Cardiac muscle cell (in vitro differentiated cells and primary cell): ENCODE results near the gene FBXW8. TPM values are rescaled to one million over a fixed set of nuclear protein-coding genes. Genes with fewer than 3 reads are reported as not detected.

Source experiments
- DNase-seq, 2 donors: peaks; one replicate each; pipeline versions ENCODE4 v3.0.0 to v3.0.0-alpha.2; 2010 to 2017; ENCODE audit warnings: low read depth in 1 of 2, low spot score in 1 of 2
- H3K27ac ChIP-seq: fragments of 200-600 bp; sonication (generic); 2 replicates; pipeline ENCODE4 v1.5.1; 2016
- H3K27me3 ChIP-seq: fragments of 200-600 bp; sonication (generic); 2 replicates; pipeline ENCODE4 v1.6.0; 2016; ENCODE audit warnings: control low read depth
- H3K36me3 ChIP-seq: fragments of 200-600 bp; sonication (generic); 2 replicates; pipeline ENCODE4 v1.5.1; 2016; ENCODE audit warnings: control low read depth
- H3K4me1 ChIP-seq: fragments of 200-600 bp; sonication (generic); 2 replicates; pipeline ENCODE4 v1.8.1; 2017; ENCODE audit warnings: low read depth, mild to moderate bottlenecking, mixed run types
- H3K4me3 ChIP-seq: fragments of 200-600 bp; sonication (generic); 2 replicates; pipeline ENCODE4 v1.5.1; 2016; ENCODE audit warnings: mild to moderate bottlenecking
- H3K9me3 ChIP-seq: fragments of 200-600 bp; sonication (generic); 2 replicates; pipeline ENCODE4 v1.5.1; 2017; ENCODE audit warnings: low read depth, mild to moderate bottlenecking, control low read depth
- polyA plus RNA-seq: library from polyadenylated mRNA; unstranded; fragments of >200 nt; fragmentation: Nextera tagmentation; extraction: Ambion mirVana; gene quantifications from 2 replicates; pipeline ENCODE4 v1.2.1, GENCODE V29; 2016
- total RNA-seq: library from RNA; depleted of rRNA; stranded (reverse); fragments of >200 nt; gene quantifications from 2 replicates; pipeline ENCODE4 v1.2.3, GENCODE V29; 2016
- TF ChIP-seq, protein P1 (sequence below): IDR thresholded peaks from 2 replicates; pipeline ENCODE4 v1.5.1; 2012; ENCODE audit warnings: low read depth, mild to moderate bottlenecking, low read length

Gene FBXW8
- total and polyA plus RNA-seq, 2 experiments from 2014 or later, result 15.3 to 25.7 TPM

DNA sequence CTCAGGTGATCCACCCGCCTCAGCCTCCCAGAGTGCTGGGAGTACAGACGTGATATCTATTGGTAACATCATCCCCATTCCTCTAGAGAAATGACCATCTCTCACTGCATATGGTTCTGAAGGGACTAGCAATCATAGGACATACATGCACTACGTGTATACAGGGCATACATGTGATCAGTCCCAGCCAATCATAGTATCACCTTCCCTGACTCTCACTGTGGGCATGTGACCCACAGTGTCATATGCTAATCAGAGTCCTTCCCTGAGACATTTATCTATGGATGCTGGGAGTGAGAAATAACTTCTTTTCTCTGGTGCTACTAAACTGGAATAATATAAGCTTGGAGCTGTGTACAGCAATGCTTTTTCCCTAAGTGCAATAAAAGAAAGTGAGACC lies 12.1 kb upstream of the FBXW8 start:
- TF ChIP-seq, protein P1, sequence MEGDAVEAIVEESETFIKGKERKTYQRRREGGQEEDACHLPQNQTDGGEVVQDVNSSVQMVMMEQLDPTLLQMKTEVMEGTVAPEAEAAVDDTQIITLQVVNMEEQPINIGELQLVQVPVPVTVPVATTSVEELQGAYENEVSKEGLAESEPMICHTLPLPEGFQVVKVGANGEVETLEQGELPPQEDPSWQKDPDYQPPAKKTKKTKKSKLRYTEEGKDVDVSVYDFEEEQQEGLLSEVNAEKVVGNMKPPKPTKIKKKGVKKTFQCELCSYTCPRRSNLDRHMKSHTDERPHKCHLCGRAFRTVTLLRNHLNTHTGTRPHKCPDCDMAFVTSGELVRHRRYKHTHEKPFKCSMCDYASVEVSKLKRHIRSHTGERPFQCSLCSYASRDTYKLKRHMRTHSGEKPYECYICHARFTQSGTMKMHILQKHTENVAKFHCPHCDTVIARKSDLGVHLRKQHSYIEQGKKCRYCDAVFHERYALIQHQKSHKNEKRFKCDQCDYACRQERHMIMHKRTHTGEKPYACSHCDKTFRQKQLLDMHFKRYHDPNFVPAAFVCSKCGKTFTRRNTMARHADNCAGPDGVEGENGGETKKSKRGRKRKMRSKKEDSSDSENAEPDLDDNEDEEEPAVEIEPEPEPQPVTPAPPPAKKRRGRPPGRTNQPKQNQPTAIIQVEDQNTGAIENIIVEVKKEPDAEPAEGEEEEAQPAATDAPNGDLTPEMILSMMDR, result no peak
- Histone ChIP-seq H3K27me3 (peaks cover 10% of the 10 kb centered on the region), H3K4me1 (no peaks in the 10 kb centered on the region), H3K4me3 (no peak overlapping the region), H3K36me3 (no peaks in the 10 kb centered on the region), H3K9me3 (no peaks in the 10 kb centered on the region), H3K27ac (no peak overlapping the region)
- DNase-seq, result no peak

DNA sequence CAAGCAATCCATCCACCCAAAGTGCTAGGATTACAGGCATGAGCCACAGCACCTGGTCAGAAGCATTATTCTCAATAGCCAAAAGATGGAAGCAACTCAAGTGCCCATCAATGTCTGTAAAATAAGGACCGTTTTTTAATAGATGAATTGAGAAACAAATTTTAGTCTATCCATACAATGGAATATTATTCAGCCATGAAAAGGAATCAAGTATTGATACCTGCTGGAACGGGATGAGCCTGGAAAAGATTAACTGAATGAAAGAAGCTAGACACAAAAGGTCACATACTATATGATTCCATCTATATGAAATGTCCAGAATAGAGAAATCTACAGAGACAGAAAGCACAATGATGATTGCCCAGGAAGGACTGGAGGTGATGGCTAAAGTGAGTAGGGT lies 9.1 kb upstream of the FBXW8 start:
- Histone ChIP-seq H3K4me1 (no peaks in the 10 kb centered on the region), H3K27ac (no peak overlapping the region), H3K9me3 (no peaks in the 10 kb centered on the region), H3K4me3 (no peak overlapping the region), H3K36me3 (no peaks in the 10 kb centered on the region), H3K27me3 (peaks cover 10% of the 10 kb centered on the region)
- TF ChIP-seq, protein P1, result no peak
- DNase-seq, result no peak

DNA sequence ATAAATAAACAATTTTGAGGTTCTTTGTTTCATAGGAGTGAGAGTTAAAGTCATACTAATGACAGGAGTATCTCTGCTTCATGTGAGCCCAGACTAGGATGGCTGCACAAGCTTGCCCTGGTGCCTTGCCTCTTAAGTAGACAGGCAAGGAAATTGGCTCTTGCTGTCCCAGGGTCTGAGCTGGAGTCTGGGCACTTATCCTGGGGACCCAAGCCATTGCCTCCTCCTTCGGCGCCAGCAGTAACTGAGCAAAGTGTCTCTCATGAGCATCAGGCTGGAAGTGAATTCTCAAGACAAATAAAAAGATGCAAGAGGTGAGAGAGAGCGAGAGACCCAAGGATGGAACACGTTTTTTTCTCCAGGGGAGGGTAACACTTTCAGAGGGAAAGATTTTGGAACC lies 6.9 kb upstream of the FBXW8 start:
- Histone ChIP-seq H3K4me1 (no peaks in the 10 kb centered on the region), H3K27me3 (peaks cover 4% of the 10 kb centered on the region), H3K4me3 (no peak overlapping the region), H3K9me3 (no peaks in the 10 kb centered on the region), H3K27ac (no peak overlapping the region), H3K36me3 (no peaks in the 10 kb centered on the region)
- DNase-seq, result no peak
- TF ChIP-seq, protein P1, result no peak

DNA sequence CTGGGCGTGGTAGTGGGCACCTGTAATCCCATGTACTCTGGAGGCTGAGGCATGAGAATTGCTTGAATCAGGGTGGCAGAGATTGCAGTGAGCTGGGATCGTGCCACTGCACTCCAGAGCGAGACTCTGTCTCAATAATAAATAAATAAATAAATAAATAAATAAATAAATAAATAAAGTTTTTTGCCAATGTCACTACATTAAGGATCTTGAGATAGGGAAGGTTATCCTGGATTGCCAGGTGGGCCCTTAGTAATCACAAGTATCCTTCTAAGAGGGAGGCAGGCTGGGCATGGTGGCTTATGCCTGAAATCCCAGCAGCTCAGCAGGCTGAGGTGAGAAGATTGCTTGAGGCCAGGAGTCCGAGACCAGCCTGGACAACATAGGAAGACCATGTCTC lies 4.5 kb upstream of the FBXW8 start:
- Histone ChIP-seq H3K27ac (no peak overlapping the region), H3K4me1 (no peaks in the 10 kb centered on the region), H3K9me3 (no peaks in the 10 kb centered on the region), H3K4me3 (no peak overlapping the region), H3K36me3 (no peaks in the 10 kb centered on the region), H3K27me3 (no peaks in the 10 kb centered on the region)
- TF ChIP-seq, protein P1, result no peak
- no peak for DNase-seq

DNA sequence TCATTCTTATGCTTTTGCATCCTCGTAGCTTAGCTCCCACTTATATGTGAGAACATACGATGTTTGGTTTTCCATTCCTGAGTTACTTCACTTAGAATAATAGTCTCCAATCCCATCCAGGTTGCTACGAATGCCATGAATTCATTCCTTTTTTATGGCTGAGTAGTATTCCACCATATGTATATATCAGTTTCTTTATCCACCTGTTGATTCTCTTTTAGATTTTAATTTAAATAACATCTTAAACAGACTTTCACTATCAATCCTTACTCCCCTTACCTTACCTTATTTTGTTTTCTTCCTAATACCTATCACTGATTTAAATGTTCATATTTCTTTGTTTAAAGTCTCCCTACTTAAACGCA lies 488 bp upstream of the FBXW8 start:
- H3K27ac ChIP-seq, result peak overlapping the region; percentile 83

More for the DNA sequence above, 488 bp upstream of the FBXW8 start:
- TF ChIP-seq, protein P1, result no peak
- Histone ChIP-seq H3K4me3 (peak overlapping the region; percentile 61), H3K27me3 (no peaks in the 10 kb centered on the region), H3K36me3 (no peaks in the 10 kb centered on the region), H3K4me1 (no peaks in the 10 kb centered on the region), H3K9me3 (no peaks in the 10 kb centered on the region)
- DNase-seq, result no peak
